GM18858 (cell line): ENCODE data around the gene PTPN22.

ENCODE experiments used
- ATAC-seq: cut with Tn5 transposase; IDR thresholded peaks from one replicate; pipeline ENCODE4 v1.9.1; 2021; ENCODE audit not compliant: unreplicated experiment

PTPN22 gene

GRCh38 chr1:113768916-113769600 is 102.5 kb downstream of the PTPN22 start:
- no peak for ATAC-seq

GRCh38 chr1:113765306-113766230 is 105.9 kb downstream of the PTPN22 start:
- no peak for ATAC-seq
